ENCODE data around the gene LAPTM5. TPM values are rescaled to one million over a fixed set of nuclear protein-coding genes. Genes with fewer than 3 reads are reported as not detected.

Gene LAPTM5
- total and polyA plus RNA-seq, 4 experiments from 2014 or later = 563 to 851 (median 598) TPM

GRCh38 chr1:30738715-30739559 is 18.6 kb downstream of the LAPTM5 start:
- Histone ChIP-seq H3K27me3 (ENCODE audit: insufficient read depth, low read length) (no peaks in the 10 kb centered on the region), H3K27ac (ENCODE audit: low read depth, low read length) (peak overlapping the region; percentile 27), H3K9me3 (ENCODE audit: control insufficient read depth in 1 of 2, low read length in 2 of 2) (no peaks in the 10 kb centered on the region), H3K4me3 (ENCODE audit: low read length in 2 of 2) (no peak overlapping the region), H3K4me1 (ENCODE audit: insufficient read depth, low read length) (peaks cover 56% of the 10 kb centered on the region), H3K36me3 (ENCODE audit: insufficient read depth, low read length) (peaks cover 92% of the 10 kb centered on the region)
- intact Hi-C loops (cut with micrococcal nuclease) = no loop called here
- Mint-ChIP-seq H3K4me3 (peak overlapping the region in 2 of 8 donors; percentile 36 to 46), H3K27me3 (no peaks in the 10 kb centered on the region), H3K9me3 (peaks cover 0 to 2% (median 0%) of the 10 kb centered on the region in 8 donors), H3K4me1 (peaks cover 41 to 69% (median 50%) of the 10 kb centered on the region in 4 donors), H3K36me3 (peaks cover 86 to 96% of the 10 kb centered on the region in 2 donors), H3K27ac (peak overlapping the region; percentile 82 to 94 (median 87))
- POLR2A ChIA-PET (ENCODE audit: partially characterized antibody) = interaction anchor here (1.0 to 37.5 kb wide), 5 partner anchors 9 to 40 kb away, joined by 3 to 1160 read pairs (median 3); partner anchors contain the start of gene LAPTM5
- DNase-seq = no peak
- CTCF ChIA-PET (ENCODE audit: partially characterized antibody) = interaction anchor here (0.8 to 2.3 kb wide), 4 partner anchors 11 to 44 kb away, joined by 3 to 9 read pairs (median 6); no protein-coding TSS in a partner anchor

DNA sequence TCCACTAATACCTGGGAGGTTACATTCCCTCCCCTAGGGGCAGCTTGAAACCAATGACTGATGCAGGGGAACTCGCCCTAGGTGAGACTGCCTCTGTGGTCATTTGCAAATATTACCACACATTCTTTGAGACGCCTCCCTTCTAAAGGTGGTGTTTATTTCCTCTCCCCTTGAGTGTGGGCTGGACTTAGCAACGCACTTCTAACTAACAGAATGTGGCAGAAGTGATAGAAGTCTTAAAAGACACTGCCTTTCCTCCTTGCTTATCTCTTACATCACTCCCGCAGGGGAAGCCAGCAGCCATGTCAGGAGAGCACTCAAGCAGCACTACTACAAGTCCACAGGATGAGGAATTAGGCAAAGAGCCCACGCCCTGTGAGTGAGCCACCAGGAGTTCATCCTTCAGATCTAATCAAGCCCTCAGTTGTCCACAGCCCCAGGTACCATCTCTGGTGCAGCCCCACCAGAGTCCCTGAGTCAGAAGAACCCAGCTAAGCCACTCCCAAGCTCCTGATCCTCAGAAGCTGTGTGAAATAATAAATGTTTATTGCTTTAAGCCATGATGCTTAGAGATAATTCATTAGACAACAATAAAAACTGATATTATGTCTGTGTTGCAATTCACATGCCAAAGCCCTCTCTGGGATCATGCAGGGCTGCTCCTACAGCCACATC is 19.4 kb downstream of the LAPTM5 start:
- Histone ChIP-seq H3K4me1 (ENCODE audit: insufficient read depth, low read length) (peaks cover 49% of the 10 kb centered on the region), H3K9me3 (ENCODE audit: control insufficient read depth in 1 of 2, low read length in 2 of 2) (no peaks in the 10 kb centered on the region), H3K27me3 (ENCODE audit: insufficient read depth, low read length) (no peaks in the 10 kb centered on the region), H3K36me3 (ENCODE audit: insufficient read depth, low read length) (peaks cover 97% of the 10 kb centered on the region), H3K4me3 (ENCODE audit: low read length in 2 of 2) (no peak overlapping the region), H3K27ac (ENCODE audit: low read depth, low read length) (peak overlapping the region; percentile 8)
- peak overlapping the region; percentile 82 to 94 (median 87) for H3K27ac Mint-ChIP-seq
- DNase-seq = no peak
- H3K9me3 Mint-ChIP-seq = peaks cover 0 to 2% (median 0%) of the 10 kb centered on the region in 8 donors
- H3K27me3 Mint-ChIP-seq = no peaks in the 10 kb centered on the region
- ChIA-PET CTCF (ENCODE audit: partially characterized antibody) (interaction anchor here (0.8 to 2.3 kb wide), 4 partner anchors 12 to 45 kb away, joined by 3 to 9 read pairs (median 6); no protein-coding TSS in a partner anchor), POLR2A (ENCODE audit: partially characterized antibody) (interaction anchor here (1.0 to 37.5 kb wide), 5 partner anchors 9 to 41 kb away, joined by 3 to 1160 read pairs (median 3); partner anchors contain the start of gene LAPTM5)
- intact Hi-C loops (cut with micrococcal nuclease) = no loop called here
- H3K4me3 Mint-ChIP-seq = peak overlapping the region in 1 of 8 donors; percentile 46
- H3K36me3 Mint-ChIP-seq = peaks cover 88 to 94% of the 10 kb centered on the region in 2 donors
- peaks cover 33 to 61% (median 44%) of the 10 kb centered on the region in 4 donors for H3K4me1 Mint-ChIP-seq

DNA sequence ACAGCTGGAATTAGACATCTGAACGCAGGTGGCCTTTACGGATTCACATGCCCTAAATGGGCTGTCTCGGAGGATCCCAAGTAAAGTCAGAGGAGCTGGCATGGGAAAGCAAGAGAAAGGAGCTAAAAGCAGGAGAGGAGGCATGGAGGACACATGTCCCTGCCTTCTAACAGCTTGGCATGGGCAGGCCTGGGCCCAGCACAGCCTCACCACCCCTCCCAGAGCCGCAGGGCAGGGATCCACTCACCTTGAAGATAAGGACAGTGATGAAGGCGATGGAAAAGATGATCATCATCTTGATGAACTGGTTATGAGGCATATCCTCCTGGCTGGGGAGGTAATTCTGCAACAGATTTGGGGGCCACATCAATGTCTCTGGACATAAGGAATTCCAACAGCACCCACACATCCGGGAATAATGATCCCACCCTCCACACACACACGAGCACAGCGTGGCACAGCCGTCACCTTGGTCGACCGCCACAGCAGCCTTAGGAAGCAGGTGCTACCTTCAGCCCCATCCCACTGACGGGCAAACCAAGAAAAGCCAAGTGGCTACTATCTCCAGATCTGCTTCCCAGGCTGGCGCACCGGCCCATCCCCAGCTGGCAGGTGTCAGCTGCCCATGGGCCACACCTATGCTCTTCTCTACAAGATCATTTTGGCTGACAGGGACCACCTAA is 20.1 kb downstream of the LAPTM5 start:
- H3K27ac ChIP-seq (ENCODE audit: low read depth, low read length) = peak overlapping the region; percentile 8
- H3K4me3 Mint-ChIP-seq = no peak overlapping the region

GRCh38 chr1:30735668-30736498 is 21.7 kb downstream of the LAPTM5 start:
- peaks cover 42% of the 10 kb centered on the region for H3K4me1 ChIP-seq (ENCODE audit: insufficient read depth, low read length)
- Mint-ChIP-seq H3K9me3 (peaks cover 0 to 2% (median 0%) of the 10 kb centered on the region in 8 donors), H3K4me1 (peaks cover 21 to 59% (median 35%) of the 10 kb centered on the region in 4 donors), H3K36me3 (peaks cover 78 to 85% of the 10 kb centered on the region in 2 donors), H3K4me3 (no peak overlapping the region), H3K27me3 (no peaks in the 10 kb centered on the region), H3K27ac (peak overlapping the region; percentile 29 to 93 (median 72))
- CTCF ChIA-PET (ENCODE audit: partially characterized antibody) = interaction anchor here (0.6 to 2.8 kb wide), 4 partner anchors 14 to 47 kb away, joined by 3 to 13 read pairs (median 8); no protein-coding TSS in a partner anchor
- intact Hi-C loops (cut with micrococcal nuclease) = no loop called here
- H3K4me3 ChIP-seq (ENCODE audit: low read length in 2 of 2) = no peak overlapping the region
- no peak for DNase-seq
- no peaks in the 10 kb centered on the region for H3K27me3 ChIP-seq (ENCODE audit: insufficient read depth, low read length)
- peaks cover 83% of the 10 kb centered on the region for H3K36me3 ChIP-seq (ENCODE audit: insufficient read depth, low read length)
- H3K27ac ChIP-seq (ENCODE audit: low read depth, low read length) = no peak overlapping the region
- no peaks in the 10 kb centered on the region for H3K9me3 ChIP-seq (ENCODE audit: control insufficient read depth in 1 of 2, low read length in 2 of 2)
- POLR2A ChIA-PET (ENCODE audit: partially characterized antibody) = interaction anchor here (1.2 to 37.5 kb wide), 2 partner anchors 16 to 20 kb away, joined by 3 to 1160 read pairs; partner anchors contain the start of gene LAPTM5

More for the DNA sequence above, 20.1 kb downstream of the LAPTM5 start:
- POLR2A ChIA-PET (ENCODE audit: partially characterized antibody) = interaction anchor here (1.2 to 37.5 kb wide), 2 partner anchors 17 to 19 kb away, joined by 3 to 1160 read pairs; partner anchors contain the start of gene LAPTM5
- CTCF ChIA-PET (ENCODE audit: partially characterized antibody) = interaction anchor here (1.5 to 2.8 kb wide), 4 partner anchors 17 to 45 kb away, joined by 3 to 13 read pairs (median 8); no protein-coding TSS in a partner anchor
- no peaks in the 10 kb centered on the region for H3K9me3 ChIP-seq (ENCODE audit: control insufficient read depth in 1 of 2, low read length in 2 of 2)
- peaks cover 97% of the 10 kb centered on the region for H3K36me3 ChIP-seq (ENCODE audit: insufficient read depth, low read length)
- Mint-ChIP-seq H3K9me3 (peaks cover 0 to 2% (median 0%) of the 10 kb centered on the region in 8 donors), H3K4me1 (peaks cover 29 to 59% (median 40%) of the 10 kb centered on the region in 4 donors), H3K27me3 (no peaks in the 10 kb centered on the region), H3K27ac (peak overlapping the region; percentile 29 to 87 (median 83)), H3K36me3 (peaks cover 92 to 95% of the 10 kb centered on the region in 2 donors)
- no peak for DNase-seq
- H3K27me3 ChIP-seq (ENCODE audit: insufficient read depth, low read length) = no peaks in the 10 kb centered on the region
- H3K4me1 ChIP-seq (ENCODE audit: insufficient read depth, low read length) = peaks cover 45% of the 10 kb centered on the region
- no peak overlapping the region for H3K4me3 ChIP-seq (ENCODE audit: low read length in 2 of 2)
- intact Hi-C loops (cut with micrococcal nuclease) = no loop called here

DNA sequence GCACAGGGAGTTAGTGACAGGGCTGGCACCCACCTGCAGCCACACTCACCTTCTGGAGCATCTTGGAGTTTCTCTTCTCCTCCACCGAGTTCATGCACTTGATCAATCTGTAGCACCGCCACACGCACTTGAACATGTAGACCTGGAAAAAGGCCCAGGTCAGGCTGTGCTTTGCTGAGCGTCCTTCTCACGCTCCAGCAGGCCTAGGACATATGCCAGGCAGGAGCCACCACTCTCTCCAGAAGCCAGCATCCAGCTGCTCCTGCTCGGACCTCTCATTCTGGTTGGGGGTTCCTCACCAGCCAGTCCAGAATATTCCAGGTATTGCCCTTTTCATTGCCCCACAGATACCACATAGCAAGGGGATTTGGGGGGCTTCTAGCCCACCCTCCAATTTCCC is 22.4 kb downstream of the LAPTM5 start:
- H3K27me3 Mint-ChIP-seq = no peaks in the 10 kb centered on the region
- DNase-seq = no peak
- peaks cover 35% of the 10 kb centered on the region for H3K4me1 ChIP-seq (ENCODE audit: insufficient read depth, low read length)
- no peaks in the 10 kb centered on the region for H3K9me3 ChIP-seq (ENCODE audit: control insufficient read depth in 1 of 2, low read length in 2 of 2)
- H3K27me3 ChIP-seq (ENCODE audit: insufficient read depth, low read length) = no peaks in the 10 kb centered on the region
- CTCF ChIA-PET (ENCODE audit: partially characterized antibody) = interaction anchor here (0.6 to 2.8 kb wide), 4 partner anchors 14 to 48 kb away, joined by 3 to 13 read pairs (median 8); no protein-coding TSS in a partner anchor
- peaks cover 16 to 53% (median 34%) of the 10 kb centered on the region in 4 donors for H3K4me1 Mint-ChIP-seq
- H3K36me3 ChIP-seq (ENCODE audit: insufficient read depth, low read length) = peaks cover 77% of the 10 kb centered on the region
- H3K27ac Mint-ChIP-seq = peak overlapping the region in 5 of 7 donors; percentile 17 to 93 (median 63)
- no peak overlapping the region for H3K4me3 ChIP-seq (ENCODE audit: low read length in 2 of 2)
- peaks cover 71 to 78% of the 10 kb centered on the region in 2 donors for H3K36me3 Mint-ChIP-seq
- H3K27ac ChIP-seq (ENCODE audit: low read depth, low read length) = no peak overlapping the region
- POLR2A ChIA-PET (ENCODE audit: partially characterized antibody) = interaction anchor here (6.0 to 37.5 kb wide), 2 partner anchors 8 to 21 kb away, joined by 43 to 1160 read pairs; partner anchors contain the start of gene LAPTM5
- H3K9me3 Mint-ChIP-seq = peaks cover 0 to 2% (median 0%) of the 10 kb centered on the region in 8 donors
- no peak overlapping the region for H3K4me3 Mint-ChIP-seq
- intact Hi-C loops (cut with micrococcal nuclease) = no loop called here

DNA sequence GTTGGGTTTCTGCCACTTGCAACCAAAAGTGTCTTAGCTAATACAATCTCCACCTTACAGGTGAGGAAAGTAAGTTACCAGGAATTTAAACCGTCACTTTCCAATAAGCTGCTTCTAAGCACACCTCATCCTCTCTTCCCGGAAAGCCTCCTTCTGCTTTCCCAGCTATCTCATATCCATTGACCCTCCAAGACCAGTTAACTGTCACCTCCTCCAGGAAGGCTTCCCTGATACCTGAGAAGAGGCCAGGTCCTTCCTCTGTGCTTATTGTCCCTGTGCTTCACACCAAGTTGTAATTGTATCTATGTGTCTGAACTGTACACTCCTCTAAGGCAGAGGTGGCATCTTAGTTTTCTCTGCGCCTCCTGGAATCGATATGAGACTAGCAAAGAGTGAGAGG is 23.0 kb downstream of the LAPTM5 start:
- CTCF ChIA-PET (ENCODE audit: partially characterized antibody) = no interaction called here
- peaks cover 66 to 73% of the 10 kb centered on the region in 2 donors for H3K36me3 Mint-ChIP-seq

More for the DNA sequence above, 23.0 kb downstream of the LAPTM5 start:
- peak overlapping the region in 5 of 7 donors; percentile 35 to 71 (median 62) for H3K27ac Mint-ChIP-seq
- intact Hi-C loops (cut with micrococcal nuclease) = loop anchor here (1.0 kb wide), 1 partner anchor 9 kb away; no protein-coding TSS in a partner anchor
- no peak overlapping the region for H3K27ac ChIP-seq (ENCODE audit: low read depth, low read length)
- no peak overlapping the region for H3K4me3 ChIP-seq (ENCODE audit: low read length in 2 of 2)
- H3K9me3 ChIP-seq (ENCODE audit: control insufficient read depth in 1 of 2, low read length in 2 of 2) = no peaks in the 10 kb centered on the region
- no peaks in the 10 kb centered on the region for H3K27me3 ChIP-seq (ENCODE audit: insufficient read depth, low read length)
- no peak for DNase-seq
- H3K4me1 ChIP-seq (ENCODE audit: insufficient read depth, low read length) = peaks cover 30% of the 10 kb centered on the region
- POLR2A ChIA-PET (ENCODE audit: partially characterized antibody) = interaction anchor here (6.0 to 37.5 kb wide), 2 partner anchors 9 to 22 kb away, joined by 43 to 1160 read pairs; partner anchors contain the start of gene LAPTM5
- H3K4me1 Mint-ChIP-seq = peaks cover 14 to 47% (median 32%) of the 10 kb centered on the region in 4 donors
- peaks cover 72% of the 10 kb centered on the region for H3K36me3 ChIP-seq (ENCODE audit: insufficient read depth, low read length)
- H3K9me3 Mint-ChIP-seq = peaks cover 0 to 2% (median 0%) of the 10 kb centered on the region in 8 donors
- no peaks in the 10 kb centered on the region for H3K27me3 Mint-ChIP-seq
- H3K4me3 Mint-ChIP-seq = no peak overlapping the region

Measured in CD4-positive, alpha-beta memory T cell (primary cell).